Mononuclear cell (primary cell): ENCODE data around the gene CXCL14. TPM values are rescaled to one million over a fixed set of nuclear protein-coding genes. Genes with fewer than 3 reads are reported as not detected.

Experiments
- H3K27me3 ChIP-seq: 2 replicates; pipeline ENCODE4 v1.6.0; 2011; ENCODE audit warnings: low read length, control low read depth; ENCODE audit not compliant: insufficient read depth
- H3K4me1 ChIP-seq: 2 replicates; pipeline ENCODE4 v1.5.1; 2011; ENCODE audit warnings: mild to moderate bottlenecking, low read length, control low read depth; ENCODE audit not compliant: insufficient read depth
- H3K4me3 ChIP-seq: 2 replicates; pipeline ENCODE4 v1.5.1; 2011; ENCODE audit warnings: mild to moderate bottlenecking, low read length, moderate library complexity
- H3K9me3 ChIP-seq: 2 replicates; pipeline ENCODE4 v1.5.1; 2011; ENCODE audit warnings: low read depth, mild to moderate bottlenecking, control low read depth, low read length
- total RNA-seq: library from RNA; depleted of rRNA; stranded (reverse); fragments of >200 nt; gene quantifications from one replicate; pipeline ENCODE4 v1.2.3, GENCODE V29; 2012

CXCL14 gene
- total RNA-seq = not detected

- Histone ChIP-seq H3K4me3 (no peak within 1 kb of the TSS), H3K9me3 (no peaks in the 10 kb centered on the region), H3K4me1 (no peaks in the 10 kb centered on the region), H3K27me3 (peaks cover 44% of the 10 kb centered on the region)
Observed at GRCh38 chr5:135578685-135579341, at the start of gene CXCL14. Gene CXCL14, minus strand, starts transcription at chr5:135578991. Its CDS starts 213 bp downstream, at chr5:135578778.

- no peak overlapping the region for H3K4me3 ChIP-seq
- H3K9me3 ChIP-seq = no peaks in the 10 kb centered on the region
- no peaks in the 10 kb centered on the region for H3K27me3 ChIP-seq
- no peaks in the 10 kb centered on the region for H3K4me1 ChIP-seq
Observed at GRCh38 chr5:135626636-135627035, 47.8 kb upstream of the CXCL14 start.

GRCh38 chr5:135625961-135626360, 47.2 kb upstream of the CXCL14 start:
- Histone ChIP-seq H3K4me1 (no peaks in the 10 kb centered on the region), H3K27me3 (no peaks in the 10 kb centered on the region), H3K9me3 (no peaks in the 10 kb centered on the region), H3K4me3 (no peak overlapping the region)

GRCh38 chr5:135625486-135625885, 46.7 kb upstream of the CXCL14 start:
- H3K4me3 ChIP-seq = no peak overlapping the region
- H3K27me3 ChIP-seq = no peaks in the 10 kb centered on the region
- H3K4me1 ChIP-seq = no peaks in the 10 kb centered on the region
- no peaks in the 10 kb centered on the region for H3K9me3 ChIP-seq

- no peaks in the 10 kb centered on the region for H3K27me3 ChIP-seq
- no peaks in the 10 kb centered on the region for H3K4me1 ChIP-seq
- no peaks in the 10 kb centered on the region for H3K9me3 ChIP-seq
- no peak overlapping the region for H3K4me3 ChIP-seq
Observed at GRCh38 chr5:135625061-135625460, 46.3 kb upstream of the CXCL14 start.

- Histone ChIP-seq H3K4me1 (no peaks in the 10 kb centered on the region), H3K9me3 (peaks cover 14% of the 10 kb centered on the region), H3K4me3 (no peak overlapping the region), H3K27me3 (peaks cover under 1% of the 10 kb centered on the region)
Observed at GRCh38 chr5:135623186-135623715, 44.5 kb upstream of the CXCL14 start.

- Histone ChIP-seq H3K9me3 (peaks cover 19% of the 10 kb centered on the region), H3K27me3 (peaks cover 2% of the 10 kb centered on the region), H3K4me3 (no peak overlapping the region), H3K4me1 (no peaks in the 10 kb centered on the region)
Observed at GRCh38 chr5:135615581-135616260, 36.9 kb upstream of the CXCL14 start.

- H3K4me1 ChIP-seq = no peaks in the 10 kb centered on the region
Observed at GRCh38 chr5:135615171-135615570, 36.4 kb upstream of the CXCL14 start.

GRCh38 chr5:135609981-135610380, 31.2 kb upstream of the CXCL14 start:
- Histone ChIP-seq H3K9me3 (no peaks in the 10 kb centered on the region), H3K27me3 (no peaks in the 10 kb centered on the region), H3K4me3 (no peak overlapping the region), H3K4me1 (no peaks in the 10 kb centered on the region)

More at GRCh38 chr5:135615171-135615570, 36.4 kb upstream of the CXCL14 start:
- H3K4me3 ChIP-seq = no peak overlapping the region
- H3K27me3 ChIP-seq = peaks cover 2% of the 10 kb centered on the region
- peaks cover 19% of the 10 kb centered on the region for H3K9me3 ChIP-seq

GRCh38 chr5:135608761-135609443, 30.1 kb upstream of the CXCL14 start:
- H3K4me1 ChIP-seq = no peaks in the 10 kb centered on the region
- H3K27me3 ChIP-seq = no peaks in the 10 kb centered on the region
- no peak overlapping the region for H3K4me3 ChIP-seq
- no peaks in the 10 kb centered on the region for H3K9me3 ChIP-seq

GRCh38 chr5:135608361-135608760, 29.6 kb upstream of the CXCL14 start:
- Histone ChIP-seq H3K9me3 (no peaks in the 10 kb centered on the region), H3K27me3 (no peaks in the 10 kb centered on the region), H3K4me1 (no peaks in the 10 kb centered on the region), H3K4me3 (no peak overlapping the region)

GRCh38 chr5:135606431-135606830, 27.6 kb upstream of the CXCL14 start:
- Histone ChIP-seq H3K4me1 (no peaks in the 10 kb centered on the region), H3K4me3 (no peak overlapping the region), H3K27me3 (no peaks in the 10 kb centered on the region), H3K9me3 (no peaks in the 10 kb centered on the region)

GRCh38 chr5:135605221-135605620, 26.4 kb upstream of the CXCL14 start:
- H3K27me3 ChIP-seq = no peaks in the 10 kb centered on the region
- H3K9me3 ChIP-seq = no peaks in the 10 kb centered on the region
- H3K4me3 ChIP-seq = no peak overlapping the region
- H3K4me1 ChIP-seq = no peaks in the 10 kb centered on the region

GRCh38 chr5:135604056-135604455, 25.3 kb upstream of the CXCL14 start:
- Histone ChIP-seq H3K27me3 (no peaks in the 10 kb centered on the region), H3K9me3 (no peaks in the 10 kb centered on the region), H3K4me1 (no peaks in the 10 kb centered on the region), H3K4me3 (no peak overlapping the region)
